Stimulated activated CD8-positive, alpha-beta memory T cell treated with anti-CD3 and anti-CD28 coated beads, Interleukin-4, amount 100 ng/mL, for 4 hours (primary cell): ENCODE data around the gene RNF34.

ENCODE experiments used
- DNase-seq, 2 donors: peaks; one replicate each; pipeline ENCODE4 v3.0.0-alpha.2; 2020; ENCODE audit warnings: low read depth in 2 of 2, low spot score in 1 of 2

Gene RNF34

GRCh38 chr12:121388421-121388981 lies 11.4 kb upstream of the RNF34 start:
- DNase-seq: no peak

- no peak for DNase-seq
These were observed 9.1 kb upstream of the RNF34 start for GRCh38 chr12:121390856-121391255.

- DNase-seq: no peak
These were observed 8.1 kb upstream of the RNF34 start for GRCh38 chr12:121391619-121392324.

GRCh38 chr12:121392325-121392716 lies 7.6 kb upstream of the RNF34 start:
- no peak for DNase-seq

GRCh38 chr12:121397521-121397920 lies 2.4 kb upstream of the RNF34 start:
- no peak for DNase-seq

- no peak for DNase-seq
These were observed 1.6 kb upstream of the RNF34 start for GRCh38 chr12:121398355-121398754.

- peak; percentile 19 to 35 for DNase-seq
These were observed 618 bp downstream of the RNF34 start for GRCh38 chr12:121400332-121401139.

- no peak for DNase-seq
These were observed 3.8 kb downstream of the RNF34 start for GRCh38 chr12:121403721-121404120.

- no peak for DNase-seq
These were observed 4.8 kb downstream of the RNF34 start for GRCh38 chr12:121404734-121405133.

GRCh38 chr12:121405211-121405610 lies 5.3 kb downstream of the RNF34 start:
- DNase-seq: no peak

- DNase-seq: no peak
These were observed 14.0 kb downstream of the RNF34 start for GRCh38 chr12:121413917-121414316.

- DNase-seq: no peak
These were observed 17.9 kb downstream of the RNF34 start for GRCh38 chr12:121417847-121418246.

GRCh38 chr12:121420109-121420508 lies 20.2 kb downstream of the RNF34 start:
- no peak for DNase-seq

- no peak for DNase-seq
These were observed 23.3 kb downstream of the RNF34 start for GRCh38 chr12:121423253-121423652.

GRCh38 chr12:121423682-121424623 lies 24.0 kb downstream of the RNF34 start:
- DNase-seq: no peak

GRCh38 chr12:121424624-121424975 lies 24.7 kb downstream of the RNF34 start:
- no peak for DNase-seq

- DNase-seq: no peak
These were observed 27.7 kb downstream of the RNF34 start for GRCh38 chr12:121427556-121428050.

- no peak for DNase-seq
These were observed 29.0 kb downstream of the RNF34 start for GRCh38 chr12:121428883-121429282.

- DNase-seq: no peak
These were observed 31.0 kb downstream of the RNF34 start for GRCh38 chr12:121430833-121431415.

GRCh38 chr12:121432740-121433480 lies 33.0 kb downstream of the RNF34 start:
- no peak for DNase-seq
